Islet precursor cell (in vitro differentiated cells): ENCODE measurements around the gene AFAP1L1.

ENCODE experiments used
- DNase-seq: peaks from one replicate; pipeline ENCODE4 v3.0.0-alpha.2; 2018

Gene AFAP1L1

DNA sequence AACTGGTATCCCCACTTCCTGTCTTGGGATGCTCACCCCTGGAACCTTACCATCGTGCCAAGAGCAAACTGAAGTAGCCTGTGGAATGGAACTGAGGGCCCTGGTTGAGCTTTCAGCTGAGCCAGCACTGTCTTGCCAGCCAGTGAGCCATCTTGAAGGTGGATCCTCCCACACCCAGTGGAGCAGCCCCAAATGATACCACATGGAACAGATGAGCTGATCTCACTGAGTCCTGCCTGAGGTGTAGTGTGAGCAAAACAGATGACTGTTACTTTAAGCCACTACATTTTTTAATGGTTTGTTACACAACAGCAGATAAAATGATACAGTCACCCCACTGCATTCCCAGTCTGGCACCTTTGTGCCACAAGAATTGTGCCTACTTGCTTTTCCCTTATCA, 84.0 kb downstream of the AFAP1L1 start:
- no peak for DNase-seq

DNA sequence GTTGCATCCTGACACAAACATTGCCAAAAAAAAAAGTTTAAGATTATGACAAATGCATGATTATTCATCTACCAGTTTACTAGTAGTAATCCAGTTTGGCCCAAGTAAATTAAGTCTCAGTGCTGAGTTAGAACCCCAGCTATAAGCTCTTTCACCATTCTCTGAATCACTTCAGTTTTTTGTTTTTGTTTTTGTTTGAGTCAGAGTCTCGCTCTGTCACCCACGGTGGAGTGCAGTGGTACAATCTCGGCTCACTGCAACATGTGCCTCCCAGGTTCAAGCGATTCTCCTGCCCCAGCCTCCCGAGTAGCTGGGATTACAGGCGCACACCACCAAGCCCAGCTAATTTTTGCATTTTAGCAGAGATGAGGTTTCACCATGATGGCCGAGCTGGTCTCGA, 84.7 kb downstream of the AFAP1L1 start:
- no peak for DNase-seq

DNA sequence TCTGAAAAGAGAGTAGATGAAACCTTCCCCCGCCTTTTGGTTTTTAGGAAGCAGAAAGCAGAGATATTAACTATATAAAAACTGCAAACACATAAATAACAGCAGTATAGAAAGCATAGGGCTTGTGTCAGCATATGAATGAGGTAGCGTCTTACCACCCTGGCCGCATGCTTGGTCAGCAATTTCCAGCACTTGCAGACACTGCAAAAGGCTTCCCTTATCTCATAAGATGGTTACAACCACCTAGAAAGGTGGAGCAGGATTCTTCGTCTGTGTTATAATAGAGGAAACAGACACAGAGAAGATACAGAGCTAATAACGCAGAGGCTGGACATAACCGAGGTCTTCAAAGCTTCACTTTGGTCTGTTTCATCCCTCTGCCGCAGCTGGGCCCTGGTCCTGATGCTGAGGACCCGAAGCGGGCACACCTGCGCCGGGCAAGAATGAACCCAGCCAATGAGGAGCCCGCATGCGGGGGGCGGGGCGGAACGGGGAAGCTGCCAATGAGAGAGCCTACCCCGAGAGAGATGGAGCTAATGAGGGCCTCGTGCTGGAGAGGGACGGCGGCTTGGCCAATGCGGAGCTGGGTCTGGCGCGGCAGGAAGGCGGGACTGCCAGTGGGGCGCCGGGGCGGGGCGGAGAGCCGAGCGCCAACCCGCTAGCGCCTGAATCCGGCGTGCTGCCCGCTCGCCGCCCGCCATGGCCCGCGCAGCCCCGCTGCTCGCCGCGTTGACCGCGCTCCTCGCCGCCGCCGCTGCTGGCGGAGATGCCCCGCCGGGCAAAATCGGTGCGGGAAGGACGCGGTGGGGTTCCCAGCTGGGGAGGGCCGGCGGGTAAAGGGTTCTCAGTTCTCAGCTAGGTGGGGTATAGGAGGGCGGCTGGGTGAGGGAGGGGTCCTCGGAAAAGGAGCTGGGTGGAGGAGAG, 86.0 kb downstream of the AFAP1L1 start, which contains the start of gene PCYOX1L:
PCYOX1L (plus strand) TSS at position 677 of the 924 bp plus-strand sequence; CDS start at position 700, 23 bp downstream.
- peak; percentile 98 for DNase-seq

DNA sequence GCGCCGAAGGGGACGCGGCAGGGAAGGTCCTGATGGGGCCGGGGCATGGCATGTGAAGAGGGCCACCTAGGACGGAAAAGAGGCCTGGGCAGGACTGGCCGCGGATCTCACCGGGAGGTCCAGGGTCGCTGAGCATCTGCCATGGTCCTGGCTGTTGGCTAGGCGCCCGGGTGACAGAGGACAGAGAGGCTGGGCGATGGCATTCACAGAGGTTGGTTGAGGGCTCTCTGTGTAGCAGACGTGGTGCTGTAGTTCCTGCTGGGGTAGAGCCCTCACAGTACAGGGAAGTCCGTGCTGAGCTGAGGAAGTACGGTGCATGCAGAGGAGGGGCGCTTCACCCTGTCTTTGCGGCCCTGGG, 86.6 kb downstream of the AFAP1L1 start:
- no peak for DNase-seq

DNA sequence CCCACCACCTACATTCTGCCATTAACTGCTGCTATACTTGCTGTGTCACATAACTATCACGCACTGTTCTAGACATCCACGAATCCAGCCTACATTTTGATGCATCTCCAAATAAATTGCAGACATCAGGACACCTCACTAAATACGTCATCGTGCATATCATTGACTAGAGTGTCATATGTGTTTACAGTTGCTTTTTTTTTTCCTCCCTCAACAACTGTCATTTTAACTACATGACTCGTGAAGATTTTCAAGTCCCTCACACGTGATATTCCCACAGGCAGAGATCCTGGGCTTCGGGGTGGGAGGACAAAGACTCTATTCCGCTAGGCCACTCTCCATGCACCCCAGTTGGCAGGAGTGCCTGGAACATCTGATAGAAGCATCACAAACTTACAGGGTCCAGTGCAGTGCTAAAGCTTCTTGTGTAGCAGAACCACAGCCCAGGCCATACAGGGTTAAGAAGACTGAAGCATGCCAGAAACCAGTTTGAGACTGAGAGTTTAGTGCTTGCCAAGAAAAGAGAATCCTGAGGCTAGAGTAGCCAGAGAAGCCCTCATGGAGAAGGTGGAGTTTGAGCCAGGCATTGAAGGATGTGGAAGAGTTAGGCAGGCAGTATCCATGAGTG, 87.3 kb downstream of the AFAP1L1 start:
- DNase-seq, result no peak

DNA sequence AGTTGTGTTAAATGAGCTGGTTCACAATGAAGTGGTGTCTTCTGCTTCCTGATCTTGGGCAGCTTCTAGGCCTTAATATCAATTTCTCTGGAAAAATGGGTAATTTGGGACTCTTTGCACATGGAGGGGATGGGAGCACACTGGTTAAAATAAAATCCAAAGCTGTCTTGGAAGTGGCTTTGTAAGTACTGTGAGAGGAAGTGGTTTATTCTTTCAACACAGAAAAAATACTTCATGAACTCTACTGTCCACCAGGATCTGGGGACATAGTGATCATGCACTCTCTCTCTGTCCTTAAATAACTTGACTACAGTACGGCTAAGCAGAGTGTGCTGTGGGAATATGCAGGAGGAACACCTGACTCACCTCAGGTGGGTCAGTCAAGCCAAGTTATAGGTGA, 88.6 kb downstream of the AFAP1L1 start:
- no peak for DNase-seq

DNA sequence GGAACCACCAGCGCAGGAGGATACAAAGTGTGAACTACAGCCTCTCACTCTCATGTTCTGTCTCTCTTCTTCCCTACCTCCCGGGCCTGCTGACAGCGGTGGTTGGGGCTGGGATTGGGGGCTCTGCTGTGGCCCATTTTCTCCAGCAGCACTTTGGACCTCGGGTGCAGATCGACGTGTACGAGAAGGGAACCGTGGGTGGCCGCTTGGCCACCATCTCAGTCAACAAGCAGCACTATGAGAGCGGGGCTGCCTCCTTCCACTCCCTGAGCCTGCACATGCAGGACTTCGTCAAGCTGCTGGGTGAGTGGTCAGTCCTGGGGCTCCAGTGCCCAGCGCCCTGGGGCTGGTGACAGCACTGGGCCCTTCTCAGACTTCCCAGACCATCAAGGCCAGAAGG, 90.9 kb downstream of the AFAP1L1 start:
- DNase-seq, result no peak

DNA sequence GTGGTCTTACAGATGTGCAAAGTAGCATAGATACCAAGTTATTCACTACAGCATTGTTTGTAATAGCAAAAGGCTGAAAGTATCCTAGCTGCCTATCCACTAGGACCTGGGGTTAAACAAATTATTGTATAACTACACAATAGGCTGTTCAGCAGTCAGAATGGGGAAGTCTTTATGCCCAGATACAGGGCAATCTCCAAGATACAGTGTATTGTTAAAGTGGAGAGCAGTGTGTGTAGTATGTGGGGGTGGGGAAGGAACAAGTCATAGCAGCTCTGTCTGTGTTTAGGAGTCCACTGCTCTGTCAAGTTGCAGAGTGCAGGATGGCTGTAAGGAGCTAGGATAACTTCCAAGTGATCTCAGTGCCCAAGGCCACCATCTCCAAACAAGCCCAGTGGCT, 91.7 kb downstream of the AFAP1L1 start:
- no peak for DNase-seq

DNA sequence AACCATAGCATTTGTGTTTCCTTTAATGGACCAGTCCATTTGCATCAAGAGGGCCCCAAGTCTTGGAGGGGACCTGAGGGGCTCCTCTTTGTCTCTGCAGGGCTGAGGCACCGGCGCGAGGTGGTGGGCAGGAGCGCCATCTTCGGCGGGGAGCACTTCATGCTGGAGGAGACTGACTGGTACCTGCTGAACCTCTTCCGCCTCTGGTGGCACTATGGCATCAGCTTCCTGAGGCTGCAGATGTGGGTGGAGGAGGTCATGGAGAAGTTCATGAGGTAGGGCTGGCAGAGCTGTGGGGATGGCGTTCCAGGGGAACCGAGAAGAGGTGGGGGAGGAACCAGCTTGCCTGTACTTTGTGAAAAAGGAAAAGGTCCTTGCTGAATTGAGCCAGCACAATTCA, 92.3 kb downstream of the AFAP1L1 start:
- DNase-seq, result no peak

DNA sequence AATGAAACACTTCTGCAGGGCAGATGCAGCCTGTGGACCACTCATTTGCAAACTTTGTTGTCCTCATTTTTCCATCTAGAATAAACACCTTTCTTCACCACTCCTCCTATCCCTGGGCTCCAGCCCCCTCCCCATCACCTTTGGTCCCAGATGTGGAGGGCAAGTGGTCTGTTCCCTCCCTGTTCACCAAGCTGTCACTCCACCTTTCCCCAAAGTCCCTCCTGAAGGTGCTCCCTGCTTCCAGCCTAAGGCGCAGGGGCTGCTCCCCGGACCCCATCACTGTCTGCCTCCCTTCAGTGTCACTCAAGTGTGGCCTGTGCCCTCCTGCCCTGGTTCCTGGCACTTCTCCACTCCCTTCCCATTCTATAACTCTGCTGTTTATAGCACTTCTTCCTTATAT, 93.1 kb downstream of the AFAP1L1 start:
- no peak for DNase-seq

DNA sequence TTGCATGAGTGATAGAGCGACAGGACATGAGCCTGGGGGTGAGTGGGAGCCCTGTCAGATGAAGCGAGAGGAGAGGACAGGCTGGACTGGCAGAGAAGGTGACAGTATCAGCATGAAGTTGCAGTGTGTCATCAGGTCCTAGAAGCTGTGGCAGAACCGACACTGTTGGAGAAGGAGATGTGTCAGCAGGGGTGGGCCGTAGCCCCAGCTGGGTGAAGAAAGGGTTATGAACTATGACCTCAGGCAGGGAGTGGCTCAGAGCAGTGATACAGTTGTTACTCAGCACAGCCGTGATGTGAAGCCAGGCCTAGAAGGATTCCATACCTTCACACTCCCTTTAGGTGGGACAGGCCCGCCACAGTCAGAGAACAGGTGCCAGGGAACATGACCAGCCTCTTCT, 93.8 kb downstream of the AFAP1L1 start:
- DNase-seq, result no peak

DNA sequence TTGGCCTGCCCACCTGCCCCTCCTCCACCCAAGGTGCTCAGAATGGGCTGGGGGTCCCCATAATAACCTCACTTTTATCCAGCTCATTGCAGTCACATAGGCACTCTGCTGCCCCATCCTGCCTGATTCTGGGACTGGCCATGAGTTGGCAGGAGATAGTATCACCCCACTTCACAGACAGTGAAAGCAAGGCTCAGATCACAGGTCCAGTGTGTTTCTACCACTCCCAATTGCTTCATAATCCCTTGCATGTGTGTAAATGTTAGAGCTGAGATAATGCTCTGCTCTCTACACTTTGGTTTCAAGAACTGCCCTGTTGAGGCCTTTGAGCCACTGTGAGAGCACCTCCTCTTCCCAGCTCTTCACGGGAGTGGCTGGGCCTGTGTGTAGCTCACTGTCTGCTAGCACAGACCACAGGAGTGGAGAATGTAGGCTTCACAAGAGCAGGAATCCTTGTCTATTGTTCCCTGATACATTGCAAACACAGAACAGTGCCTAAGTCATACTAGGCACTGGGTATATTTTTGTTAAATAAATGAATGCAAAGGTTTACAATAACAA, 94.6 kb downstream of the AFAP1L1 start:
- no peak for DNase-seq

DNA sequence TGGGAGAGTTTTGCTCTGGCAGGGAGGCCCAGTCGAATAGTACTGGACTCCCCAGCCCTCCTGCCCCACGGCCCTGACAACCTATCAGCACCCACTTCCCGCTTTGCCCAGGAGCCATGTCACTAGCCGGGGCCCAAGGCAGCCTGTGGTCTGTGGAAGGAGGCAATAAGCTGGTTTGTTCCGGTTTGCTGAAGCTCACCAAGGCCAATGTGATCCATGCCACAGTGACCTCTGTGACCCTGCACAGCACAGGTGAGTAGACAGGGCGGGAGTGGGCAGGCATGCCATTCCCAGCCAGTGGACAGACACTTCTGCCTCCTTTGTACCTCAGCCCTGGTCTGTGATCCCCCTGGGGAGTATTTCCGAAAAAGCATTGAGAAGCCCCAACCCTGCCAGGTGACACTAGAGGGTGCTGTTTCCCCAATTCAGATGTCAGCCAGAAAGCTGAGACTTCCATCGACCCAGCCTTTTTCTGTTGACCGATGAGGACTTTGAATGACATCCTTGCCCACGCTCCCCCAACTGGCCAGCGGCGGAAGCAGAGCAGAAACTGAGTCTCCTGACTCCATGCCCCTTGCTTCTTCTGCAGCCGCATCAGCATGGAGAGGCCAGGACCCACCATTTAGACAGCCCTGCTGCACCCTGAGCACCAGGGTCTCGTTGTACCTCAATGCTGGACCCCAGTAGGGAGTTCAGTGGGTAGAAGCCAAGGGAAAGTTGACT, 95.8 kb downstream of the AFAP1L1 start:
- peak; percentile 88 for DNase-seq

DNA sequence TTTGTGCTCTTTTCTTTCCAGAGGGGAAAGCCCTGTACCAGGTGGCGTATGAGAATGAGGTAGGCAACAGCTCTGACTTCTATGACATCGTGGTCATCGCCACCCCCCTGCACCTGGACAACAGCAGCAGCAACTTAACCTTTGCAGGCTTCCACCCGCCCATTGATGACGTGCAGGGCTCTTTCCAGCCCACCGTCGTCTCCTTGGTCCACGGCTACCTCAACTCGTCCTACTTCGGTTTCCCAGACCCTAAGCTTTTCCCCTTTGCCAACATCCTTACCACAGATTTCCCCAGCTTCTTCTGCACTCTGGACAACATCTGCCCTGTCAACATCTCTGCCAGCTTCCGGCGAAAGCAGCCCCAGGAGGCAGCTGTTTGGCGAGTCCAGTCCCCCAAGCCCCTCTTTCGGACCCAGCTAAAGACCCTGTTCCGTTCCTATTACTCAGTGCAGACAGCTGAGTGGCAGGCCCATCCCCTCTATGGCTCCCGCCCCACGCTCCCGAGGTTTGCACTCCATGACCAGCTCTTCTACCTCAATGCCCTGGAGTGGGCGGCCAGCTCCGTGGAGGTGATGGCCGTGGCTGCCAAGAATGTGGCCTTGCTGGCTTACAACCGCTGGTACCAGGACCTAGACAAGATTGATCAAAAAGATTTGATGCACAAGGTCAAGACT, 96.5 kb downstream of the AFAP1L1 start:
- DNase-seq, result no peak

DNA sequence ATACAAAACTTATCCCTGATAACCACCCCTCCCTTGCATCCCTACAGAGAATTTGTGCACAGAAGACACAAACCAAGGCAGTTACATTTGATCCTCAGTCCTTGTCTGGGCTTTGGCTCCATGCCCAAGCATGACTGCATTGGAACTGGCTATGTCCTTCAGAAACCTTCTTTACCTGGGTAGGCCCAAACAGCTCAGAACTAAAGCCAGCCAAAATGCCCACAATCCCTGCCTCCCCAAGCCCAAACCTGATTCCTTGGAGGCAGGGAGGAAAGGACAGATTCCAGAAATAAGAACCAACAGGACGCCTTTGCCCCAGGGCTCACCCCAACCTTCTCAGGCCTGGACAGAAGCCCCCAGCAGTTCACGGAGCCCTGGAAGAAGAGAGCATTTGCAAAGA, 99.2 kb downstream of the AFAP1L1 start:
- DNase-seq, result no peak

DNA sequence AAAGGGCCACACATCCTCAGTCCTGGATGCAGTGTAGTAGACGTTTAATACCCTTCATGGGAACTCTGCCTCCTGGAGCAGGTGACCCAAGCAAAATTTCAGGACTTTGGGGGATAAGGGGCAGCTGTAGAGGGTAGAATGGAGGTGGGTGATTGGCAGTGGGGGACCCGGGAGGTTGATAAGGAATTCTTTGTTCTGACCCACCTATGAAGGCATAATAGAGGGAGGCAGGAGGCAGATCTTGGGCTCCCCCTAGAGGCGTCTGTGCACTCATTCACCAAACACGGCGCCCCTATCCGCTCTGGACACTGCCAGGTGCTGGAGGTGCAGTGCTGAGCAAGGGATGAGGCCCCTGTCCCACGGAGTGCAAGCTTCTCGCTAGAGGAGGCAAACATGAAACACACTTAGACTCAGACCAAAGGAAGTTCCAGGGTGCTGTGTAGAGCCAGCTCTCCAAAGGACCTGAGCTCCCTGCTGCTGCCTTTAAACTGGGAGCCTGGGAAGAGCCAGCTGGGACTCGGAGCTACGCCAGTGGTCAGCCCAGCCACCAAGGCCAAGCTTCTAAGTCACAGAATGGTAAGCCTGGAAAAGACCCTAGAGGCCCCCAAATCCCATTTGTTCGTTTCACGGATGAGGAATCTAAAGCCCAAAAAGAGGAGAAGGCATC, 99.8 kb downstream of the AFAP1L1 start:
- peak; percentile 83 for DNase-seq

DNA sequence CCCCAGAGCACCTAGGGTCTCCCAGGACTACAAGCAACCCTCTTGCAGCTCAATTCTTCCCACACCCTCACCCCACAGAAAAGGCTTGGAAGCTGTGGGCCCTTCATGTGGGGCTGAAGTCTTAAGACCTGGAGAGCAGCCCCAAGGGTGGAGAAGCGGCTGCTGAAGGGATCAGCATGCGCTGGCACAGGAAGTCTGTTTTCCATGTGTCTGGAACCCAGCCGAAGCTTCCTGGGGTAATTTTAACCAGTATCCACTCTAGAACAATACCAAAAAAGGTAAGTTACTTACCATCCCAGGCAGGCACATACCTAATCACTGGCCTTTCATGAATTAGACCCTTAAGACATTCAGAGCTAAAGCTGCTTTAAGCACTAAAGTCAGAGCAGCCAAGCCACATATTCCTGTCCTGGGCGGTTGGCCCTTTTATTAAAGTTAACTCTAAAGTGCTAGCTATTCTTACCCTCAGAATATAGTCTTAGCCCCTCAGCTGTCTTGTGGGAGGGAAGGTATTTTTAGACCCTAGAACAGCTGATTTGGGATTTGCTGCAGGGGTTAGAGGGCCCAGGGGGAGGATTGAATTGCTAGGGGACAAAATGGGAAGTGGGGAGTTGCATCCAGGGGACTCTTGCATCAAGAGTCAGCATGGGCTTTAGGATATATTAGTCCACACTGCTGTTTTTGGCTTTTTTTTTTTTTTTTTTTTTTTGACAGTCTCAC, 100.6 kb downstream of the AFAP1L1 start:
- DNase-seq, result no peak

DNA sequence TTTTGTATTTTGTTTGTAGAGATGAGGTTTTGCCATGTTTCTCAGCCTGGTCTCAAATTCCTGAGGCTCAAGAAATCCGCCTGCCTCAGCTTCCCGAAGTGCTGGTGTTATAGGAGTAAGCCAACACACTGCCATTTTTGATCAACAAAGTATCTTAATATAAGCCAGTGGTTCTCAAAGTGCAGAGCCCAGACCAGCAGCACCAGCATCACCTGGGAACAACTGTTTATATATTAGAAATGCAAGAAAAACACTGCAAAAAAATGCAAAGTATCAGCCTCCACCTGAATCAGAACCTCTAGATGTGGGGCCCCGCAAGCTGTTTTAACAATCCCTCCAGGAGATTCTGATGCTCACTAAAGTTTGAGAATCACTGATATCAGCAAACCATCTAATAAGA, 101.3 kb downstream of the AFAP1L1 start:
- DNase-seq, result no peak

DNA sequence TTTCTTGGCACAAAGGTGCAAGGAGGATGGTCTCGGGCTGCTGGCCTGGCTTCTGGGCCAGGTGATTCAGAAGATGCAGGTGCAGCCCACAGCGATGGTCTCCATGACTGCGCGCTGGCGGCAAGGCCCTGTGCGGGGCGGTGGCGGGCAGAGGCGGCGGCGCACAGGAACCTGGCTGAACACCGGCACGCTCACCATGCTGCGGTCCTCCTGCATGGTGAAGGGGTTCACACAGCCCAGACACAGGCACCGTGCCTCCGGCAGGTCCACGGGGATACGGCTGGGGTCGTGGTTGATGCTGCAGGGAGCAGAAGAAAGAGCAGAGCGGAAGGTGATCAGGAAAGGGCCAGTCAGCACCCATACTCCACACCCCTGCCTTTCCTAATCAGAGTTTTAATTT, 102.6 kb downstream of the AFAP1L1 start:
- peak; percentile 43 for DNase-seq

DNA sequence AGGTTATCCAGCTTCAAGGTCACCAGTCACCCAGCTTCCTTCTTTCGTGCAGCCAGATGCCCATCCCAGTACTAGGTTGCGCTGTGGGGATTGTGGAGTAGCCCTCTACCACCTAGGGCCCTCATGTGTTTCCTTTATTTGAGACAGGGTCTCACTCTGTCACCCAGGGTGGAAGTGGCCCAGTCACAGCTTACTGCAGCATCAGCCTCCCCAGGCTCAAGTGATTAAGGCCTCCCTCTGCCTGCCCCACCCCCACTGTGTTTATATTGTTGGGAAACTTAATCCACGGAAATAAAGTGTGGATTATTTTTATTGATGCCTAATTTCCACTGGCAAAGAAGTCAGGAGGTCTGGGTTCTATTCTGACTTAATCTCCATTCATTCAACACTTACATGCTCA, 103.1 kb downstream of the AFAP1L1 start:
- no peak for DNase-seq

DNA sequence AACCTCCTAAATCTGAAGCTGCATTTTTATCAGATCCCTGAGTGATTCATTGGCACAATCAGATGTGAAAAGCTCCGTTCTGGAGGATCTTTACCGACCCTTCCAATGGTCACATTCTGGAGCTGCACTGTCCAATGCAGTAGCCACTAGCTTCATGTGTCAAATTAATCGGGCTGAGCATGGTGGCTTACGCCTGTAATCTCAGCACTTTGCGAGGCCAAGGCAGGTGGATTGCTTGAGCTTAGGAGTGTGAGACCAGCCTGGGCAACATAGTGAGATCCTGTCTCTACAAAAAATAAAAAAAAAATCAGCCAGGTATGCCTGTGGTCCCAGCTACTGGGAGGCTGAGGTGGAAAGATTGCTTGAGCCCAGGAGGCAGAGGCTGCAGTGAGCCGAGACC, 103.8 kb downstream of the AFAP1L1 start:
- peak; percentile 36 for DNase-seq

DNA sequence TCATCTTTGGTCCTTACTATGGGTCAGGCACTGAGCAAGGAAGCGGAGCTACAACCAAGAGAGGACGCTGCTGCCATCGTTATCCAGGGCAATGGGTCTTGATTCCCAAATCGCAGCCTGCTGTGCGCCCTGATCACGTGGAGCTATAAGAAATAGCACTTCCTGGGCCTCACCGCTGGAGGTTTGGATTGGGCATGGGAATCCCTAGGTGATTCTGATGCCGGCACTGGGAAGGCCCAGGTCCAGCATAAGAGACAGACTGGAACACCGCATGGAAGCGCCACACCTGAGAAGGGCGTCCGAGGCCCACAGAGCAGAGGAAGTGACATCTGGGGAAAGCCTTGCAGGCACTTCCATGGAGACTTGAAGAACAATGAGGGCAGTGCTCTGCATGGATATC, 104.4 kb downstream of the AFAP1L1 start:
- peak; percentile 43 for DNase-seq
